Stimulated activated CD8-positive, alpha-beta memory T cell treated with anti-CD3 and anti-CD28 coated beads, Interleukin-2, amount 100 ng/mL, for 1 hour (primary cell): ENCODE measurements around the gene TM9SF4.
A peak's percentile ranks its signal among the peaks of the same experiment; 100 is the strongest.

Experiments
- DNase-seq, 2 donors: peaks; one replicate each; pipeline ENCODE4 v3.0.0-alpha.2; 2020; ENCODE audit warnings: low read depth in 2 of 2

The TM9SF4 gene

GRCh38 chr20:32205843-32206759 is 96.6 kb downstream of the TM9SF4 start:
- DNase-seq: no peak

- no peak for DNase-seq
Measured at GRCh38 chr20:32206760-32207625, 97.5 kb downstream of the TM9SF4 start.

DNA sequence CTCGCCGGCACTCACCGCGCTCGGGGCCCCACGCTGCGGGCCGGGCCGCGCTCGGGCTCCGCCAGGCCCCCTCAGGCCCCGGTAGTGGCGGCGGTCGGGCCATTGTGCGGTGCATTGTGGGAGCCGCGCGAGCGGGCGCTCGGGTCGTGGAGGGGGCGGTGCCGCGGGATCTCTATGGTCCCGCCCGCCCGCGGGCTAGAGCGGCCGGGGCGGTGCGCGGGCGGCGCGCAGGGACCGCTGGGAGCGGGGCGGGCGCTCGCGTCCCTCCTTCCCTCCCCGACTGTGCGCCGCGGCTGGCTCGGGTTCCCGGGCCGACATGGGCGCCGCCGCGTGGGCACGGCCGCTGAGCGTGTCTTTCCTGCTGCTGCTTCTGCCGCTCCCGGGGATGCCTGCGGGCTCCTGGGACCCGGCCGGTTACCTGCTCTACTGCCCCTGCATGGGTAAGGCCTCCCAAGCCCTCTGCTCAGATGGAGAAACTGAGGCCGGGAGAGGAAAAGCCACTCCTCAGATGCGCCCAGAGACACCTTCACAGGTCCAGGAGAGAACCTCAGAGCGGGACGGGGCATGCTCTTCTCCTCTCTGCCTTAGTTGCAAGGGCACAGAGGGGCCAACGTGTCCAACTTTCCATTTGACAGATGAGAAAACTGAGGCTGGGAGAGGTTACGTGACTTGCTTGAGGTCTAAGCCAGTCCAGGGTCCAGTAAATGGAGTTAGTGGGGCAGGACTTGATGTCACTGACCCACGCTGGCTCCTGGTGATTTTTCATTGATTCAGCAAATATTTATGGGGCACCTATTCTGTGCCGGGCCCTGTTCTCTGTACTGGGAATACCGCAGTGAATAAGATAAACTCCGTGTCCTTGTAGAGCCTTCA is 98.3 kb downstream of the TM9SF4 start, which contains the start of the genes PLAGL2 and POFUT1:
TSS of gene PLAGL2 (minus strand) at position 118 of the 873 bp plus-strand sequence. CDS start 5,565 bp downstream, outside the sequence.
TSS of gene POFUT1 (plus strand) at position 255 of the 873 bp plus-strand sequence. CDS start at position 317, 62 bp downstream.
- DNase-seq: peak; percentile 75 to 82

DNA sequence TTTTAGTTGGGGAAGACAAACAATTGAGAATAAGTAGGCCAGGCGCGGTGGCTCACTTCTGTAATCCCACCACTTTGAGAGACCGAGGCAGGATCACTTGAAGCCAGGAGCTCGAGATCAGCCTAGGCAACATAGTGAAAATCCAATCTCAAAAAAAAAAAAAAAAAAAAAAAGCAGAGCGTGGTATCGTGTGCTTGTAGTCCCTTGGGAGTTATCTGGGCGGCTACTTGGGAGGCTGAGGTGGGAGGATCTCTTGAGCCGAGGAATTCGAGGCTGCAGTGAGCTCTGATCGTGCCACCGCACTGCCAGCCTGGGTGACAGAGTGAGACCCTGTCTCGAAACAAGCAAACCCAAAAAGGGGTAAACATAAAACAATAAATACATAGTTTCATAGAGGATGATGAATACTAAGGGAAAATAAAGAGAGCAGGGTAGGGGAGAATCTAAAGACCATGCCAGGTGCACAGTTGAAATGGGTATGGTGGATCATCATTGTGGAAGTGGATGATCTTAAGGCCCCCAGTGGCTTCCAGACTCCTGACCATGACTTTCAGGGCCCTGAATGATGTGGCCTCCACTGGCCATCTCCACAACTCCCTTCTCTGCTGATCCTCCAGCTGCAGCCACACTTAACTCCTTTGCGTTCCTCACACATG is 99.1 kb downstream of the TM9SF4 start:
- DNase-seq: no peak

DNA sequence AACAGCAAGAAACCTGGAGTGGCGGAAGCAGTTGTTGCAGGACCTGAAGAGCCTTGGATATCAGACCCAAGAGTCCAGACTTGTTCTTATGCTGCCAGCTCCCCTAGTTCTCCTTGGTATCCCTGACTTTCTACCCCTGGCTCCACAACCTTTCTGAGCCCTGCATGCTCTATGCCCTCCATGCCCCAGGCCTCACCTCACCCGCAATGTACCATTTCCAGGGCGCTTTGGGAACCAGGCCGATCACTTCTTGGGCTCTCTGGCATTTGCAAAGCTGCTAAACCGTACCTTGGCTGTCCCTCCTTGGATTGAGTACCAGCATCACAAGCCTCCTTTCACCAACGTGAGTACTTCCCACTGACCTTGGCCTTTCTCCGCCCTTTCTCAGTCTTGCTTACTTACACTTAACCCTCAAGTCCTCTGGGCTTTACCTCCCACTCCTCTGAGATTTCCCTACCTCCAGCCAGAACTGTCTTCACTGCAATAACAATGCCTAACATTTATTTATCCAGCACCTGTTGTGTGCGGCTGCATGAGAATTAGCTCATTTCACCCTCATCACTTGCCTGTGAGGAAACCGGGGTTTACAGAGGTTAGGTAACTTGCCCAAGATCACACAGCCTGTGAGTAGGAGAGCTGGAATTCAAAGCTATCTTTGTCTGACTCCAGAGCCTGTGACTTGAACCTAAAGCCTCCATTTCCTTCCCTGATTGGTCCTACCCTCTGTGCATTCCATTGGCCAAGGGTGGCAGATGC is 100.5 kb downstream of the TM9SF4 start:
- DNase-seq: no peak

- DNase-seq: no peak
Measured at GRCh38 chr20:32213870-32214269, 104.4 kb downstream of the TM9SF4 start.

DNA sequence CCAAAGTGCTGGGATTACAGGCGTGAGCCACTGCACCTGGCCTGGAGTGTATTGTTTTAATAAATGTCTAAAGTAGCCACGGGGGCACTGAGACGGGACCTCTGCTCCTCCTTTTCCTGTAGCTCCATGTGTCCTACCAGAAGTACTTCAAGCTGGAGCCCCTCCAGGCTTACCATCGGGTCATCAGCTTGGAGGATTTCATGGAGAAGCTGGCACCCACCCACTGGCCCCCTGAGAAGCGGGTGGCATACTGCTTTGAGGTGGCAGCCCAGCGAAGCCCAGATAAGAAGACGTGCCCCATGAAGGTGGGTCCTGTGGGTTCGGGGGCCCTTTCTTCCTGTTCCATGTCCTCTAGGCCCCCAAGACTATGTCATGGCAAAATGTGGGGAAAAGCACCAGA is 105.6 kb downstream of the TM9SF4 start:
- DNase-seq: no peak

- no peak for DNase-seq
Measured at GRCh38 chr20:32215729-32216128, 106.2 kb downstream of the TM9SF4 start.

DNA sequence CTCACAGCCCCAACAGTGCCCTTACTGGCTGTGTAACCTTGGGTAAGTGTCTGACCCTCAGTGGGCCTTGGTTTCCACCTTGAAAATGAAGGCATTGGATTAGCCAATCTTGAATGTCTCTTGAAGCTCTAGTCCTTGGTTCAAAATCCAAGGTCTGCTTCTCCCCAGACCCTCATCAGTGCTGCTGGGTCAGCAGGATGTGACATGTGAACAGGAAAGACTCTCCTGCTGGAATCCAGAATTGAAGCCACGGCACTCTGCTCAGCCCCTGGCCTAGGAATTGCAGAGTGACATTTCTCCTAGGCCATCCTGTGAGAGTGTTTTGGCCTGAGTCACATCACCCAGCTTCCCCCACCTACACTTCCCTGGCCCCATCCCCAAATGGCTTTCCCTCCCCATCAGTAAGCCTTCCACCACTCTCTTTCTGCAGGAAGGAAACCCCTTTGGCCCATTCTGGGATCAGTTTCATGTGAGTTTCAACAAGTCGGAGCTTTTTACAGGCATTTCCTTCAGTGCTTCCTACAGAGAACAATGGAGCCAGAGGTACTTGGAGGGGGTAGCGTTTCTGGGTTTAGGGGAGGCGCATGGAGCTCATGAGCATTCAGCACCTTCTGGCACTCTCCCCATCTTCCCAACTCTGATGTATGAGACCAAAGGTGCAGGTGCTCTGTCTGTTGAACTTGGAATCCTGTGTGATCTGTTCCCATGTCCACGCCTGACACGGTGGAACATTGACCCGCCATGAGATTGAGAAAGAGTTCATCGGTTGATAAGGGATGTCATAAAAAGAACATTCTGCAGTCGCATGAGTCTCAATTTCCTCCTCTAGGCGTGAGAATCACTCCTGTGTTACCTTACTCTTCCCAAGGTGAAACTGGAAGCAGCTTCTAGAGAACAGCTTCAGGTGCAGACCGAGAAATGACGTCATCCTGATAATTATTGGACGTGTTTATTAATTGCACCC is 106.9 kb downstream of the TM9SF4 start:
- DNase-seq: no peak
